K562 (cell line): ENCODE data around the gene TOMM70. TPM values are rescaled to one million over a fixed set of nuclear protein-coding genes. Genes with fewer than 3 reads are reported as not detected.

ENCODE experiments used
- ATF6 ChIP-seq: sonication (generic); formaldehyde crosslinking; IDR thresholded peaks from 2 replicates; pipeline ENCODE4 v1.4.0; 2020; ENCODE audit warnings: mild to moderate bottlenecking, missing genetic modification reagents
- CREB1 ChIP-seq, 2 experiments: sonication (generic) in 1 of 2; formaldehyde crosslinking in 1 of 2; IDR thresholded peaks; 2 replicates each; pipeline versions ENCODE4 v1.6.1 to v1.8.0; 2012 to 2022; ENCODE audit warnings: inconsistent platforms in 1 of 2, mild to moderate bottlenecking in 1 of 2, missing genetic modification reagents in 1 of 2, moderate library complexity in 1 of 2
- CXXC5 ChIP-seq: fragments of 250-450 bp; sonication (Bioruptor Pico); IDR thresholded peaks from 2 replicates; pipeline ENCODE4 v1.8.0; 2022; ENCODE audit warnings: inconsistent platforms, mild to moderate bottlenecking, moderate library complexity
- FOXP4 ChIP-seq: sonication (generic); formaldehyde crosslinking; IDR thresholded peaks from 2 replicates; pipeline ENCODE4 v1.8.0; 2022; ENCODE audit warnings: mild to moderate bottlenecking, missing genetic modification reagents, borderline replicate concordance
- JUN ChIP-seq, 2 experiments: sonication (generic) in 1 of 2; formaldehyde crosslinking in 1 of 2; IDR thresholded peaks; 2 replicates each; pipeline versions ENCODE4 v1.6.1 to v1.8.0; 2012 to 2022; ENCODE audit warnings: borderline replicate concordance in 2 of 2, mild to moderate bottlenecking in 2 of 2, improper control_type of control experiment in 1 of 2, low read depth in 1 of 2, low read length in 1 of 2, missing genetic modification reagents in 1 of 2
- MNT ChIP-seq, 2 experiments: fragments of 450-650 bp; conservative IDR thresholded peaks; 2 replicates each; pipeline ENCODE4 v1.6.1; 2017; ENCODE audit warnings: mild to moderate bottlenecking in 2 of 2, moderate library complexity in 2 of 2
- NRF1 ChIP-seq, 2 experiments: fragments of 450-650 bp; IDR thresholded peaks in 1 of 2; conservative IDR thresholded peaks in 1 of 2; 2 replicates each; pipeline ENCODE4 v1.6.1; 2014; ENCODE audit warnings: mild to moderate bottlenecking in 2 of 2
- PKNOX1 ChIP-seq: fragments of 450-650 bp; IDR thresholded peaks from 2 replicates; pipeline ENCODE4 v1.6.1; 2016
- POLR2G ChIP-seq: fragments of 200-400 bp; formaldehyde crosslinking; IDR thresholded peaks from 2 replicates; pipeline ENCODE4 v1.6.1; 2017; ENCODE audit warnings: low read depth, mild to moderate bottlenecking, antibody characterized with exemption, low read length, moderate library complexity
- ZEB2 ChIP-seq: fragments of 450-650 bp; IDR thresholded peaks from 2 replicates; pipeline ENCODE4 v1.6.1; 2016
- ZNF561 ChIP-seq: fragments of 450-650 bp; formaldehyde crosslinking; conservative IDR thresholded peaks from 2 replicates; pipeline ENCODE4 v1.4.0; 2020; ENCODE audit warnings: mild to moderate bottlenecking, moderate library complexity
- ZNF592 ChIP-seq: fragments of 450-650 bp; IDR thresholded peaks from 2 replicates; pipeline ENCODE4 v1.6.1; 2017; ENCODE audit warnings: antibody characterized with exemption, mild to moderate bottlenecking
- ZZZ3 ChIP-seq: fragments of 450-650 bp; IDR thresholded peaks from 2 replicates; pipeline ENCODE4 v1.6.1; 2016; ENCODE audit warnings: antibody characterized with exemption, mild to moderate bottlenecking, moderate library complexity
- polyA plus RNA-seq, 8 experiments: library from polyadenylated mRNA; depleted of rRNA in 4 of 8; stranded (reverse) in 5 of 8; unstranded in 3 of 8; fragments of >200 nt; fragmentation: Nextera tagmentation in 2 of 8; fragmentation: Illumina TruSeq in 1 of 8; extraction: Ambion mirVana in 2 of 8; extraction: Trizol in 1 of 8; gene quantifications; 2 replicates each; pipeline versions ENCODE4 v1.2.1 to v1.2.3, GENCODE V29; 2011 to 2014; ENCODE audit warnings: inconsistent platforms in 1 of 8, missing spikeins in 1 of 8
- total RNA-seq, 7 experiments: library from RNA; depleted of rRNA in 6 of 7; stranded (reverse); fragments of >200 nt in 6 of 7; fragmentation: Illumina TruSeq in 2 of 7; extraction: Trizol in 2 of 7; gene quantifications; 2 replicates each; pipeline versions ENCODE4 v1.2.1 to v1.2.3, GENCODE V29; 2011 to 2021; ENCODE audit warnings: low replicate concordance in 1 of 7

TOMM70 gene
- total and polyA plus RNA-seq, 9 of the 15 experiments (the other 6 are each of a cell fraction or from before 2014, with no cell fraction given), result 17.5 to 75.6 (median 54.9) TPM

GRCh38 chr3:100400780-100401673 is at the start of gene TOMM70, which contains the start of gene LNP1 (continued):
- TF ChIP-seq JUN (IDR thresholded peaks at IDR 0.05; ENCODE audit: borderline replicate concordance, low read depth, low read length), result peak; percentile 7; the same call in 1 of the 2 replicates
- no peak for TF ChIP-seq JUN (CRISPR knock-in tag; IDR thresholded peaks at IDR 0.05; ENCODE audit: borderline replicate concordance)
- TF ChIP-seq MNT (conservative IDR thresholded peaks at IDR 0.05), result peak; percentile 90 to 93
- no peak for TF ChIP-seq FOXP4 (CRISPR knock-in tag)
- peak; percentile 79 for TF ChIP-seq POLR2G
- TF ChIP-seq ZEB2, result no peak
- peak; percentile 52; the same call in 1 of the 2 replicates for TF ChIP-seq CXXC5 (CRISPR knock-in tag)
- peak in 1 of 2 experiments; percentile 35; a peak in 1 of 4 replicates for TF ChIP-seq NRF1 (conservative IDR thresholded peaks at IDR 0.05 in 1 of 2, IDR thresholded peaks at IDR 0.05 in 1 of 2)
- peak; percentile 92; the same call in 1 of the 2 replicates for TF ChIP-seq ATF6 (CRISPR knock-in tag)
- peak; percentile 39; the same call in 1 of the 2 replicates for TF ChIP-seq ZNF592
- no peak for TF ChIP-seq ZNF561
- TF ChIP-seq ZZZ3, result no peak
- 0 out of 2 replicates have a peak, but pooled peaks have one; percentile 30 for TF ChIP-seq CREB1 (IDR thresholded peaks at IDR 0.05)
- TF ChIP-seq CREB1 (CRISPR knock-in tag; IDR thresholded peaks at IDR 0.05), result peak; percentile 32; the same call in 1 of the 2 replicates
- TF ChIP-seq PKNOX1, result peak; percentile 79
